G401 (cell line): ENCODE data around the gene PRAC1. TPM values are rescaled to one million over a fixed set of nuclear protein-coding genes. Genes with fewer than 3 reads are reported as not detected.

Experiments used
- DNase-seq: peaks from one replicate; pipeline ENCODE4 v3.0.0-alpha.2; 2015; ENCODE audit warnings: low spot score
- in situ Hi-C: cut with HindIII; loops from 2 replicates; pipeline ENCODE4 v1.10.0; 2016; ENCODE audit warnings: low sequenced_read_pairs, mixed read lengths
- total RNA-seq: library from RNA; depleted of rRNA; stranded (reverse); fragments of >200 nt; shearing (Covaris generic); gene quantifications from 2 replicates; pipeline ENCODE4 v1.2.3, GENCODE V29; 2014; rRNA removed

Gene PRAC1
- 8.2 TPM in 1 of 2 replicates, not detected in the other for total RNA-seq

DNA sequence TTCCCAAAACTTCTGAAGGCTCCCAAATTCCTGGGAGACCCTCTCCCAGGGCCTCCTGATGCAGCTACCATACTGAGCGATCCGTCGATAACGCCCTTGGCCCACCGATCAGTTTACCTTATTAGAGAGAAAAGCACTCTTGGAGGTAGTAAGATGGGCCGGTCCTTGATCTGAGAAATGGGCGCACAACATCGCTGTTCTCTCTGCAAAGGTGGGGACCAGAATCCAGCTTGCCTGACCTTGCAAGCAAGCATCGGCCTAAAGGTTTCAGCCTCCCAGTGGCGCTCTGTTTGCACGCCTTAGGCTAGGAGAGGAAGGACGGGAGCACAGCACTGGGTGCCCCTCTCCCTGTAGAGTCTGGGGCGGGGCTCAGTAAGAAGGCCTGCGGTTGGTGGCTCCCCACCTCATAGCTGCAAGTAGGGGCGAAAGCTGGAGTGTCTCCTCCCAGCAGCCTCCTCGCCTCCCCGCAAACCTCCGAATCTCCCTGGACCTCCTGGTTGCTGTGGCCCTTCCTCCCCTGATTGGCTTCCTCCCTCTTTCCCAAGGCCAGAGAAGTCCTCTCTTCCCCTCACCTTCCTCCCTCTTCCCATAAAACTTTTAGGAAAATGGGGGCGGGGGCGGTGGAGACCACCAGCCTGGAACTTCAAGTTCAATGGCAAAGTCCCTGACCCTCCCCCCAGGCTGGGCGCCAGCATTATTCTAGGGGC lies at the start of gene PRAC1:
Gene PRAC1, minus strand, starts transcription at position 318 of the 707 bp plus-strand sequence. Its CDS starts 126 bp downstream, at position 192.
- in situ Hi-C loops: no loop called here
- DNase-seq: no peak

DNA sequence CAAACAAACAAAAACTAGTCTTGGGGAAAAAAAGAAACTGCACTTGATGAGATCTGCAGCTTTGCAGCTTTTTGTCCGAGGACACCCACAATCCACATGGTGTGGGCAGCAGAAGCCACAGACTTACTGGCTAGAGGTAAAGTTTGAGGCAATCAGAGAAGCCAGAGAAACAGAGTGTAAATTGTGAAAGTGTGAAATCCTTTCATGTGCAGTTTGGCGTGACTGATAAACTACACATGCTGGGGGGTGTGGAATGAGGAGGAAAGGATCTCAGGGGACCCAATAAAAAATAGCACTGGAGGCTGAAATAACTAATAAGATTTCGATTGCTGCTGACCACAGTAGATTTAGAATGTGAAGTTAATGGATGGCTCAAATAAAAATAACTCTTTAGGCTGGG lies 48.6 kb upstream of the PRAC1 start:
- in situ Hi-C loops: no loop called here
- DNase-seq: no peak

DNA sequence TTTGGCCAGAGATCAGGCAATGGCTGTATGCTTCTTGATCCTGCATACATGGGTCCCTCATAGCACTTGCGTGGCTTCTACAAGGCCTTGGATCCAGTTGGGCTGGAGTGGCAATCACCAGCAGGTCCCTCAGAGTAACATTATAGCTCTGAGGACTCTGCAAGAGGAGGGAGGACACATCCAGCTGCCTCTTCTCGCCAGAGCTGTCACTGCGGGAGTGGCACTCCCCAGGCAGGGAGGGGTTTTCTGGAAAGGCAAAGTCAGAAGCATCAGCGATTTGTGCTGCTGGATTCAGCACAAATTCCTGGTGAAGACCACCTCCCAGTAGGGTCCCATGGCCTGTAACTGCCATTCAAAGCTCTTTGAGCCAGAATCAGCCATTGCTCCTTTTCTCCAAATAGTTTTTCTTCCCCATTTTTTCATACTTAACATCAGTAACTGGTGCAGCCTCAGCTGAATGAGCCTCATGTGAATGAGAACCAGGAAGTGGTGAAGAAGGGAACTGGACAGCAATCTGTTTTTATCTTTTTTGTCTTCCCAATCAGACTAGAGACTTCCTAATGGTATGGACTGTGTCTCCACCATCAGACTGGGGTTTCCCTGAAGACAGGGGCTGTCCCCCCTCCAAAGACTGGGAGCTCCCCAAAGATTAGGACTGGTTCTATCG lies 46.8 kb upstream of the PRAC1 start:
- in situ Hi-C loops: loop anchor here (5.0 kb wide), 1 partner anchor 42 kb away; the partner anchor contains the start of gene HOXB13
- no peak for DNase-seq

DNA sequence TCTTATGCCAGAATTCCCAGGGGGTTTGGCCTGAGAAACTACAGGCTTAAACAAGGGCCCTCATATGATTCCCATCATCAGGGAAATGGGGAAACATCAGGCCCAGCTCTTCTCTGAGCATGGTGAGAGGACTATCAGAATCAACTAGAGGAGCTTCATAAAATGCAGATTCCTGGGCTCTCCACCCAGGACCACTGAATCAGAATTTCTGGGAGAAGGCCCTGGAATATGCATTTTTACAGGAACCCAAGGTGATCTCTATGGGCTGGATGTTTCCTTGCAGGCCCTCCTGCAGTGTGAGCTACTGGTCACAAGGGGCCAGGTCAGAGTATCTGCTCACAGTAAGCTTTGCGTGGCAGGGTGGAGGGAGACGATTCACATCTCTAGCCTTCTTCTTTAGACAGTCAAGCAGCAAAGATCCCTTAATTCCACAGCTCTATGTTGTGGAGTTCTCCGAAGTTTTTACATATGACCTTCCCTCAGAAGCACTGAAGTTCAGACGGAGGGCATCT lies 45.0 kb upstream of the PRAC1 start:
- in situ Hi-C loops: loop anchor here (5.0 kb wide), 1 partner anchor 40 kb away; the partner anchor contains the start of gene HOXB13
- DNase-seq: no peak

DNA sequence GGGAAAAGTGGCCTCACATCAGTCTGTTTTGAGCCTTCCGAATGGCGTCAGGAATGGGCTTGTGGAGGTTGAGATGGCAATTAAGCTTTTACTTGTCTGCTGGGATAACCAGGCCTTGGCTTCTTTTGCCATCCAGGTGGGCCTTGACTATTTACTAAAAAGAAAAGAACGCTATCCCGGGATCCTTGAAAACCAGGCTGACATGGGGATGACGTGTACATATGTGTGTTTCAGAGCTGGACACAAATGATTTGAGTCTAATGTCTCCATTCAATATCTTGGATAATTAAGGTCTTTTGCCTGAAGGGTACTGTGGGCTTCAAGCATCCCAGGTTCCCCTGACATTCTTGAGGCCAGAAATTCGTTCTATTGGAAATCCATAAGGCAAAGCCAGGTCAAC lies 38.8 kb upstream of the PRAC1 start:
- in situ Hi-C loops: no loop called here
- DNase-seq: no peak

DNA sequence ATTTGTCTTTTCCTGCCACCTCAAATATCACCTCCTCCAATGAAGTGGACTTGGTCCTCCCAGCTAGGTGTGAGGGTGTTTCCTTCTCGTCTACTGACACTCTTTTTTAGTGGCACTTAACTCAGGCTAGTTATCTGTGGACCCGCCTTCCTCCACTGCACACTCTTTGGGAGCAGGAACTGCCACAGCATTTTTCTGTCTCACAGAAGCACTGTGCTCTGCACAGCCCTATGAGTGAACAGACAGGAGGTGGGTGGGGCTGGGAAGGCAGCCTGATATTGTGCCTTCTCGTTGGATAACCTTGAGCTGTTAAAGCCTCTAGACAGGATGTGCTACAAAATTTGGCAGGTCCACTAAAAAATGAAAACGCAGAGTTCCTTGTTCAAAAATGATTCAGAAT lies 38.1 kb upstream of the PRAC1 start:
- DNase-seq: no peak
- in situ Hi-C loops: no loop called here

DNA sequence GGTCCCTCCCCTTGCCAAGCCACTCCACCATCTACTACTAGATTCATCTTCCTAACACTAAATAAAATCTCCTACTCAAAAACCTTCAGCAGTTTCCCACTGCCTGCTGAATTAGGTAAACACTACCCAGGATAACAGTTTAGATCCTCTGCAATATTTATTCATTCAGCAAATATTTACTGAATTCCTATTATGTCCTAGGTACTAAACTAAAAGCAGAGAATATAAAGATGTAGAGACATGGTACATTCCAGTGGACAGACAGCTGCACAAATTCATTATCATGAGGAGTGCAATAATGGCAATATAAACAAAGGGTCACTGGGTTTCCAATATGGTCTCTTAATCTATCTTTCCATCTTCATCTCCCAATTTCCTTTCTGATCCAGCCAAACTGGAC lies 37.0 kb upstream of the PRAC1 start:
- DNase-seq: no peak
- in situ Hi-C loops: no loop called here

DNA sequence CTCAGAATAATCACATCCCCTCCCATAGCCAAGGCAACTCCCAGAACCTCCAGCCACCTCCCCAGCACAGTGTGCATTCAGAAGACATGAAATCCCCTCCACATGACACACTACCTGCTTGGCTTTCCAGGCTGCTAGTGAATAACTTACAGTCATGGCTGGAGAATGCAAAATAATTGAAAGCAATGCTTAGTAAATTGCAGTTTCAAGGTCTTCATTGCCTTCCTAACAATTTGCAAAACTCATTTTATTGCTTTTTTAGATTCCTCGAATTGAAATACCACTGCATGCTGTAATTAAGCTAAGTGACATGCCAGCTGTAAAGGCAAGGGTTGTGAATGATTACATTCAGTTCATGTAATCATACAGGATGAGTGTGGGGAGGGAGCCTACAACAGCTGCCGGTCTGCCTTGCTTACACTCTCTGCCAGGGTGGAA lies 35.2 kb upstream of the PRAC1 start:
- in situ Hi-C loops: no loop called here

DNA sequence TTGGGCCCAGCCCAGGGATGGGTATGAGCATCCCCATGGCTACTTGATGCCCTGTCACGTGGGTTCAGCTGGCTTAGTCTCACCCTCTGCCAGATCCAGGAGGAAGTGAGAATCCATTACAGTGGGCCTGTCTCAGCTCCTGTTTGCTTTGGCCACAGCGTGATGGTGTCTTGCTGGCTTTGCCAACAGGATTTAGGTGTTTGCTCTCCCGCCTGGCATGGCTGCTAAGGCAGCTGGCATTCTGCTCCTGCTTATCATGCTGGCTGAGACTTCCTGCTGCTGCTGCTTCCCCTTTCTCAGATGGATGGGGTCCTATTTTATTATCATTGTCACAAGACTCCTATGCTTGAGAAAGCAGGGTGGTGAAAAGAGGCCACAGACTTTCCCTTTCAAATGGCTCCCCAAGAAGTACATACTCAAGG lies 34.5 kb upstream of the PRAC1 start:
- no peak for DNase-seq
- in situ Hi-C loops: no loop called here

More for the DNA sequence above, 35.2 kb upstream of the PRAC1 start:
- peak; percentile 44 for DNase-seq

DNA sequence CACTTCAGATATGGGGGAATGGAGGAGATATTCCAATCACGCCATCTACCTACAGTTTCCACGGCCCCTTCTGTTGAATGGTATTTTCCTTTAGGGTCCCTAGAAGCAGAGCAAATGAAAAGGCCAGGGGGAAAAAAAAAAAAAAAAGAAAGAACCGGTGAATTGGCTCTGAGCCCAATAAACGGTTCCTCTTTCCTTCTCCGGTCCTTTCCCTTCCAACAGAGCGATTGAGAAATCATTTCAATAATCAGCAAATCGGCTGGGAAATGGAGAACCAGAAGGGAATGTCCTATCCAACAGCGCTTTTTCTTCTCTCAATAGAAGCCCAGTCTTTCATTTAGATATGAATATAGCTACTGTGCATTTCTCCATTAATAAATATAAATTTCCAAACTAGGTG lies 33.0 kb upstream of the PRAC1 start:
- in situ Hi-C loops: no loop called here
- no peak for DNase-seq

DNA sequence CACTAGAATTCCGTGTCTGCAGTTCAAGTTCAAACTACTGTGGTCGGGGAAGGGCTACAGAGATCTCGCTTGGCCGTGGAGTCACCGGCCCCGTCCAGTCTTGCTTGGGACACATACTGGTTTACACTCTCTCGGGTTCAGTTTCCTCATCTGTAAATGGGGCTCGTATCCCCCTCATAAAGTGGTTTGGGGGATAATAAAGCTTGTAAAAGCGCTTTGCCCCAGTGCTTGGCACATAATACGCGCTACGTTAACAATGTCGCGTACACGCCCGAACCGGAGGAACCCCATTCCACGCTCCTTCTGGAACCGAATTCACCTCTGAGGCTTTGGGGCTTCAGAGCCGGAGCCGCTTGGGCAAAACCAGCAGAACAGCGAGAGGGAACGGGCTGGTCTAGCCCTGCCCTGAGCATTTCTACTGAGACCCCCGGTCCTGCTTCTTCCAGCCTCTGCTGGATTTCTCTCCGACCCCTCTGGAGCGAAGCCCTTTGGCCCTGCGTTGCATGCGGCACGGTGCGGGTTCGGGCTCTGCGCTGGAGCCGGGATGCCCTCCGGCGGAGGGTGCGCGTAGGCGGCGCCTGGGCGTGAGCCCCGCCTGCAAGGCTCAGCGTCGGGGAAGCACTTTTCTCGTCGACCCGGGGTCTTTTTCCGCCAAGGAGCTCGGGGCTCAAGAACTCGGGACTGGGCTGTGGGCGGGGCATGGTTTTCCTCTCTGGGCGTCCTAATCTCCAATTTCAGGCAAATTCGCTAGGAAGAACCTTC lies 32.4 kb upstream of the PRAC1 start:
- in situ Hi-C loops: loop anchor here (5.0 kb wide), 1 partner anchor 48 kb away; no protein-coding TSS in a partner anchor
- DNase-seq: peak; percentile 34

DNA sequence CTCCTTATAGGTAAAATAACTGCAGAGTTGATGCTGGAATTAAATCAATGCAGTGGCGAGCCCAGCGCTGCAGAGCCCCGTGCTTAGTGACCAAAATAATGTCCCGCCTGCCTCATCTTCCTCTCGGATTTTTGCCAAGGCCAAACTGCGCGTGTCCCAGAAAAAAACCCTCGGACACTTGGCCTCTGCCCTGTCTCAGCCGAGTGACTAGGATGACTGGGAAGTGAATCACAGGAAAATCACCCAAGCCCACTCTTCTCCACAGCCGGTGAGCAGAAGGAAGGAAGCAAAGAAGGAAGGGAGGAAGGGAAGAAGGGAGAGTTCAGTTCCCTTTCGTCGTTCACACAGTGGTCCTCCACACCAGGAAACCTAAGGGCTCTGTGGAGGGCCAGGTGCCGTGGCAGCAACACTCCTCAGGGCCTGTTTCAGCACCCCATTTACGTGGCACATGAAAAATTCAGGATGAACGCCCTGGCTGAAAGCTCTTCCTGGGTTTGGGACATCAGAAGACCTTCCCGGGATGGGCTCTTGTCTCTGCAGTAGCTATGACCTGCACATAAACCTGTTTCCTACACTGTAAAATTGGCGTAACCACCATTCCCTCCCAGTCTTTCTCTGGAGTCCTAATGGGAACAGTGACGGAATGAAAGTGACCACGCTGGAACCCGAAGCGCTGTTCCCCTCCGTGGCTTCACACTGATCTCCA lies 31.6 kb upstream of the PRAC1 start:
- no peak for DNase-seq

DNA sequence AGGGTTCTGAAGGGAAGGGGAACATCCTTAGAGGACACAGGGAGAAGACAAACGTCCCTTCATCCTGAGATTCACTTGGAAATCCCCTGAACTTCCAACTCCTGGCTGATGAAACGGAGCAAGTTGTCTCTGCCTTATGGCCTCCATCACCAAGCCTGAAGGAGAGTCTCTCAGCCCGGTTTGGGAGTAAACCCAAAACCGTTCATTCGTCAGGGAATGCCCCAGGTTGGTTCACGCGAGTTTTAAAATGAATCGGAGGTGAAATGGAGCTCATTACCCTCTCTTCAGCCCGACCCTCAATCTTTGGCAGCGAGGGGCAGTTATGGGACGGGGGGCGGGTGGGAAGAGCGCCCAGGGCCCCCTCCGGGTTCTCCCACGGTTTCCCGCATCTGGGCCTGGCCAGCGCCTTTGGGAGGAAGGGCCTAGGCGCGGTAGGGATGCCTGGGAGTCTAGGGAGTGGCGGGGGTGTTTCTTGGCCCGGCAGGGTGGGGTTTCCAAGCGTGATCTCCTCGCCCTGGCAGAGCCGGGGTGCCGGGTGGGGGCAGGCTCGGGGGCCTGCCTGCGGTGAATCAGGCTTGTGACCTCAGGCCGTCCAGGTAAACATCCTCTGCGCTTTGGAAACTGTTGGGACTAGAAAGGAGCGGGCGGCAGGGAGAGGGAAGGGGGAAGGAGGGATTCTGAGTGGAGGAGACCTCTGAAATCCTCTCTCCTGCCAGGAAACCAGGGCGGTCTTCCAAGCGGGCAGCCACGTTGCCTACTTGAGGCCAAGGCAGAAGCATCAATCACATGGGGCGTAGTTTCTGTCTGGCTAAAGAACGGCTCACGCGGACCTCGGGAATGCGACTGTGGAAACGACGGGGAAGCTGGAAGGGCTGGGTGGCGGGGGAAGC lies 30.3 kb upstream of the PRAC1 start:
- in situ Hi-C loops: loop anchor here (5.0 kb wide), 1 partner anchor 50 kb away; no protein-coding TSS in a partner anchor
- DNase-seq: no peak

More for the DNA sequence above, 31.6 kb upstream of the PRAC1 start:
- in situ Hi-C loops: loop anchor here (5.0 kb wide), 1 partner anchor 48 kb away; no protein-coding TSS in a partner anchor

DNA sequence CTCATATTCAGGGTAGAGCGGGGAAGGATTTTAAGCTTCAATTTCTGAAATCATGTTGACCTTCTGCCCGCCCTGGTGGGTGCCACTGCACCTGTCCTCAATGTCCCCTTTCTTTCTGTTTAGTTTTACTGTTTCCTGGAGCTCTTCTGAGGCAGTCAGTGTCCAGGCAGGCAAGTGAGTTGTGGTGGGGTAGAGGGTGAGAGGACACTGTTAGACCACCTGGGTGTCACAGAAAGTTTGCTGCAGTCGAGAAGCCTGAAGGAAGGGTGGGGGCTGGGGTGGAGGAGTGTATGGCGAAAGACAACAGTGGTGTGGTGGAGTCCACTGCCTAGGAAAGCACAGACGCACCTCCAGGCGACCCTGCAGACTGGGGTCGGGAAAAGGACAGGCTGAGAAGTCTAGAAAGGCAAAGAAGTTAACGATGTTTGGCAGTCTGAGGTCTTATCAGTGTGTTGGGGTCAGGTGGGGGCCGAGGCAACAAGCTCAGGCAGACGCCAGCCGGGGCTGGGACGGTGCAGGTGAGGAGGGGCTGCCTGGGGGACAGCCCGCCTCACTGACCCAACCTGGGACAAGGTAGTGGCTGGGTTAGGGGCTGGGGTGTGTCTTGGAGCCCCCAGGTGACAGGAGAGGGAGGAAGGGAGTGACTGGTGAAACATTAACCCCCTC lies 29.5 kb upstream of the PRAC1 start:
- in situ Hi-C loops: loop anchor here (5.0 kb wide), 1 partner anchor 50 kb away; no protein-coding TSS in a partner anchor
- no peak for DNase-seq

DNA sequence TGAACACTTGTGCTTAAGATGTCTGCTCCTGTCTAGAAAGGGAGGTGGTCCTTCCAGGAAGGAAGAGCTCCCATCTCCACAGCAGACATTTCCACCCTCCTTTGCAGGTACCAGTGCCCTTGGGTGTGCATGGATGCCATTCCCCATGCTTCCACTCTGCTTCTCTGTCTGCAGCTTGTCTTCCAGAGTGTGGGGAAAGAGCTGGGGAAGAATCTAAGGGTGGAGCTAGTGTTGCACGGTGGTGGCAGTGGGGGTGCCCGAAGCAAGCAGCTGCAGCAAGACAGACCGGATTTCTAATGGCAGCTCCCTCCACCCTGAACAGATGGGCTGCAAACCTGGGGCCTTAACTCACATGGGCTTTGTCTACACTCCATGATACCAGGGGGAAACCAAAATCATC lies 28.9 kb upstream of the PRAC1 start:
- no peak for DNase-seq
- in situ Hi-C loops: loop anchor here (5.0 kb wide), 1 partner anchor 51 kb away; no protein-coding TSS in a partner anchor

DNA sequence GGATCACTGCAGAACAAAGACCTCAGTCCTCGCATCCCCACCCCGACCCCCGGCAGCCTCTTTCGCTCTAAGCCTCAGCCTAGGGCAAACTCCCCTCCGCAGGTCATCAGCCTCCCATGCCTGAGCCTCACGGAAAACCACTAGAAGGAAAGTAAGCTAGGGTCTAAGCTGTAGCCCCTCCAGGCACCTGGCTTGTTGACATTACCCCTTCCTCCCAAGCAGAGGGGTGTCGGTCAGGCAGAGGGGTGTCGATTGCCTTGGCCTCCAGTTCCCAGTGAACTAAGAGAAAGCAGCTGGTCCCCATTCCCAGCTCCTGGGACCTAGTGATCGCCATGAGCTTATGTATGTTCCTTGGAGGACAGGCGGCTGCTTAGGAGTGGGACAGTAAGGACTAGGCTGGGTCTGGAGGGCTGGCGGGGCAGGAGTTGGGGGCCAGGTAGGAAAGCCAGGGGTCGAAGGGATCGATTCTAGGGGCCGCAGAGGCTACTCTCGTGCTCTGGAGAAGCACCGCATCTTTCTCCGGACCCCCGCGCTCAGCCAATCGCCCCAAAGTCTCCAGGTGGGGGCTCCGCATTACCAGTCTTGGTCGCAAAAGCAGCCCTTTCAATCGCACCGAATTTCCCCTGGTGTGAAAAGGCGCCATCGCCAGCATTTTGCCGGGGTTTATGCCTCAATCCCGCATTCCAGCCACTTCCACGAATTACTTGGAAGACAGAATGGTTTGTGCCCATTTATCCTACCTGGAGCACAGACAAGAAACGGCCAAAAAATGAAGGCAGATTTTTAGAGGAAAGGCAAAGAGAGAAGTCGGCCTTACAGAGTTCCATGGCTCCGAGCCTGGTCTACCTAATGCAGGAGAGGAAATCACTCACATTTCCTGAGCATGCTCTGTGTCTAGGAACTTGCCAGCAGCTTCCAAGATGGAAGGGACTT lies 27.6 kb upstream of the PRAC1 start:
- DNase-seq: no peak
- in situ Hi-C loops: loop anchor here (5.0 kb wide), 1 partner anchor 52 kb away; no protein-coding TSS in a partner anchor
